K562 (cell line): Measurements from ENCODE around the gene LRP1. TPM values are rescaled to one million over a fixed set of nuclear protein-coding genes. Genes with fewer than 3 reads are reported as not detected.

ENCODE experiments used
- CBX8 ChIP-seq: fragments of 200-600 bp; sonication (generic); IDR thresholded peaks from 2 replicates; pipeline ENCODE4 v1.6.1; 2012; ENCODE audit warnings: borderline replicate concordance, mixed run types, low read depth, mild to moderate bottlenecking, moderate library complexity, mixed read lengths, low read length, control low read depth, inconsistent platforms; ENCODE audit not compliant: poor library complexity, severe bottlenecking; ENCODE audit errors: extremely low read depth
- E2F4 ChIP-seq: sonication (generic); formaldehyde crosslinking; IDR thresholded peaks from 2 replicates; pipeline ENCODE4 v1.8.0; 2022; ENCODE audit warnings: mild to moderate bottlenecking, low read depth, missing genetic modification reagents
- EP400 ChIP-seq: fragments of 450-650 bp; IDR thresholded peaks from 2 replicates; pipeline ENCODE4 v1.6.1; 2017; ENCODE audit warnings: antibody characterized with exemption, mild to moderate bottlenecking, moderate library complexity
- ERF ChIP-seq: fragments of 450-650 bp; formaldehyde crosslinking; IDR thresholded peaks from 2 replicates; pipeline ENCODE4 v1.4.0; 2020; ENCODE audit warnings: mild to moderate bottlenecking, mixed read lengths
- FOS ChIP-seq: IDR thresholded peaks from 3 replicates; pipeline ENCODE4 v1.6.1; 2011; ENCODE audit not compliant: insufficient read length; ENCODE audit errors: extremely low read depth
- HDAC2 ChIP-seq: fragments of 450-650 bp; IDR thresholded peaks from 2 replicates; pipeline ENCODE4 v1.6.1; 2016; ENCODE audit warnings: mild to moderate bottlenecking
- MAFF ChIP-seq: IDR thresholded peaks from 2 replicates; pipeline ENCODE4 v1.6.1; 2012; ENCODE audit warnings: low read length, improper control_type of control experiment
- MAFG ChIP-seq: fragments of 450-650 bp; conservative IDR thresholded peaks from 2 replicates; pipeline ENCODE4 v1.6.1; 2016; ENCODE audit warnings: missing genetic modification characterization, missing compliant biosample characterization
- NCOA1 ChIP-seq: fragments of 450-650 bp; IDR thresholded peaks from 2 replicates; pipeline ENCODE4 v1.6.1; 2016; ENCODE audit warnings: low read depth
- PHTF2 ChIP-seq: fragments of 250-450 bp; sonication (Bioruptor Pico); IDR thresholded peaks from 2 replicates; pipeline ENCODE4 v1.5.0; 2021; ENCODE audit warnings: mild to moderate bottlenecking
- RBM39 ChIP-seq: fragments of 200-400 bp; formaldehyde crosslinking; optimal IDR thresholded peaks from 2 replicates; pipeline ENCODE3; 2018; ENCODE audit warnings: low read depth, low read length
- SAFB ChIP-seq: fragments of 200-400 bp; formaldehyde crosslinking; IDR thresholded peaks from 2 replicates; pipeline ENCODE4 v1.6.1; 2017; ENCODE audit warnings: low read depth, low read length, borderline replicate concordance
- WHSC1 ChIP-seq: IDR thresholded peaks from one replicate; pipeline ENCODE4 v1.6.1; 2012; ENCODE audit warnings: low read length, control low read depth, inconsistent platforms
- YY1 ChIP-seq, 3 experiments: IDR thresholded peaks; 2 replicates each; pipeline ENCODE4 v1.6.1; 2011; ENCODE audit warnings: low read length in 2 of 3, mild to moderate bottlenecking in 2 of 3, moderate library complexity in 2 of 3, borderline replicate concordance in 1 of 3, control low read depth in 1 of 3, low read depth in 1 of 3; ENCODE audit not compliant: insufficient read depth in 3 of 3, insufficient replicate concordance in 2 of 3, control insufficient read depth in 1 of 3, insufficient read length in 1 of 3; ENCODE audit errors: extremely low read depth in 1 of 3
- ZNF76 ChIP-seq: fragments of 250-450 bp; sonication (Bioruptor Pico); IDR thresholded peaks from 2 replicates; pipeline ENCODE4 v1.4.0; 2020; ENCODE audit warnings: mild to moderate bottlenecking, moderate library complexity, borderline replicate concordance
- polyA plus RNA-seq, 8 experiments: library from polyadenylated mRNA; depleted of rRNA in 4 of 8; stranded (reverse) in 5 of 8; unstranded in 3 of 8; fragments of >200 nt; fragmentation: Nextera tagmentation in 2 of 8; fragmentation: Illumina TruSeq in 1 of 8; extraction: Ambion mirVana in 2 of 8; extraction: Trizol in 1 of 8; gene quantifications; 2 replicates each; pipeline versions ENCODE4 v1.2.1 to v1.2.3, GENCODE V29; 2011 to 2014; ENCODE audit warnings: inconsistent platforms in 1 of 8, missing spikeins in 1 of 8
- total RNA-seq, 7 experiments: library from RNA; depleted of rRNA in 6 of 7; stranded (reverse); fragments of >200 nt in 6 of 7; fragmentation: Illumina TruSeq in 2 of 7; extraction: Trizol in 2 of 7; gene quantifications; 2 replicates each; pipeline versions ENCODE4 v1.2.1 to v1.2.3, GENCODE V29; 2011 to 2021; ENCODE audit warnings: low replicate concordance in 1 of 7
- TF ChIP-seq, protein P1 (sequence below): fragments of 450-650 bp; formaldehyde crosslinking; IDR thresholded peaks from 2 replicates; pipeline ENCODE4 v1.4.0; 2020; ENCODE audit warnings: mild to moderate bottlenecking, moderate library complexity
- TF ChIP-seq, protein P2 (sequence below), 2 experiments: fragments of 450-650 bp; IDR thresholded peaks; 2 replicates each; pipeline ENCODE4 v1.6.1; 2016
- TF ChIP-seq, protein P3 (sequence below): fragments of 250-450 bp; sonication (Bioruptor Pico); IDR thresholded peaks from 2 replicates; pipeline ENCODE4 v1.5.0; 2021; ENCODE audit warnings: mild to moderate bottlenecking, moderate library complexity

Gene LRP1
- total and polyA plus RNA-seq, 9 of the 15 experiments (the other 6 are each of a cell fraction or from before 2014, with no cell fraction given) = 0.04 to 0.64 (median 0.19) TPM; not detected in 2

DNA sequence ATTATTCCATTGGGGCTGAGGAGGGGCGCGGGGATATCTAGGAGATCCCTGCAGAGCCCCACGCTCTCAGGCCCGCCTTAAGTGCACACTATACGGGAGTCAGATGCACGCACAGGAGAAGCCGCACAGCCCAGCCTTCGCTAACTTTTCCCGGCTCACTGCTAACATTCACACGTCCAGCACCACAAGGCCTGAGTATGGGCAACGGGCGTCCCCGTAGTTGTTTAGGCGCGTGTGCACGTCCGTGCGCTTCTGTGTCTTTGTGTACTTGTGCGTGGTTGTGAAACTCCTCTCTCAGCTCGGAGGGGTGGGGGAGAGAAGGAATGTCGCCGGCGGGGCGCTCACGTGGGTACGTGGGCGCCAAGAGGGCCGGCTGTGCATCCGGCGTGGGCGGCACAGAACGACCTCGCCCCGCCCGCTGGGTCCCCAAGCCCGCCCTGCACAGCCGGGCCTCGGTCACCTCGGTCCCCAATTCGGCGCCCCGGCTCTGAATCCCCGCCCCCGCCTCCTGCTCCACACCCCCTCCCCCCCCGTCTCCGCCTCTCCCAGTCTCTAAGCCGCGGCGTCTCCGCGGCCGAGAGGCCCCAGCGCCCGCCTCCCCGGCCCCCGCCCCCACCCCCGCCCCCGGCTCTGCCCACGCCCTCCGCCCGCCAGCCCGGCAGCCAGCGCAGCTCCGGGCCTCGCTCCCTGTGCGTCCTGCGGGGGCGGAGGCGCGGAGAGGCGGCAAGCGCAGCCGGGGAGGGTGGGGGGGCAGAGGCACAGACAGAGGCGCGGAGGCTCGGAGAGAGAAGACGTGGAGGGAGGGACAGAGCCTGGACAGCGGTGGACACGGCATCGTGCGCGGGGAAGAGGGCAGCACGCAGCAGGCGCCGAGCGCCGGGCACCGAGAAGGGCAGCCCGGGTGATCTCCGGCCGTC, 39.7 kb upstream of the LRP1 start, which contains the start of gene NAB2 (continued):
- TF ChIP-seq RBM39 (no peak), MAFG (tag) (no peak), PHTF2 (CRISPR knock-in tag) (no peak), E2F4 (0 out of 2 replicates have a peak, but pooled peaks have one; percentile 50), SAFB (peak; percentile 61; the same call in 1 of the 2 replicates), ZNF76 (no peak), ERF (CRISPR knock-in tag) (peak; percentile 62; the same call in 1 of the 2 replicates), HDAC2 (peak; percentile 59; the same call in 1 of the 2 replicates), NCOA1 (0 out of 2 replicates have a peak, but pooled peaks have one; percentile 42), YY1 (IDR thresholded peaks at IDR 0.05; ENCODE audit: borderline replicate concordance in 1 of 3, control insufficient read depth in 1 of 3, extremely low read depth in 1 of 3, insufficient read depth in 3 of 3, insufficient read length in 1 of 3, insufficient replicate concordance in 2 of 3, low read depth in 1 of 3, low read length in 2 of 3) (peak in 1 of 3 experiments; percentile 58), CBX8 (no peak), EP400 (peak; percentile 69; the same call in 1 of the 2 replicates), MAFF (no peak), FOS (no peak), WHSC1 (no peak)
- TF ChIP-seq, protein P1, sequence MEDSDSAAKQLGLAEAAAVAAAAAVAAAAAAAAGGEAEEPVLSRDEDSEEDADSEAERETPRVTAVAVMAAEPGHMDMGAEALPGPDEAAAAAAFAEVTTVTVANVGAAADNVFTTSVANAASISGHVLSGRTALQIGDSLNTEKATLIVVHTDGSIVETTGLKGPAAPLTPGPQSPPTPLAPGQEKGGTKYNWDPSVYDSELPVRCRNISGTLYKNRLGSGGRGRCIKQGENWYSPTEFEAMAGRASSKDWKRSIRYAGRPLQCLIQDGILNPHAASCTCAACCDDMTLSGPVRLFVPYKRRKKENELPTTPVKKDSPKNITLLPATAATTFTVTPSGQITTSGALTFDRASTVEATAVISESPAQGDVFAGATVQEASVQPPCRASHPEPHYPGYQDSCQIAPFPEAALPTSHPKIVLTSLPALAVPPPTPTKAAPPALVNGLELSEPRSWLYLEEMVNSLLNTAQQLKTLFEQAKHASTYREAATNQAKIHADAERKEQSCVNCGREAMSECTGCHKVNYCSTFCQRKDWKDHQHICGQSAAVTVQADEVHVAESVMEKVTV = no peak
- TF ChIP-seq, protein P2, sequence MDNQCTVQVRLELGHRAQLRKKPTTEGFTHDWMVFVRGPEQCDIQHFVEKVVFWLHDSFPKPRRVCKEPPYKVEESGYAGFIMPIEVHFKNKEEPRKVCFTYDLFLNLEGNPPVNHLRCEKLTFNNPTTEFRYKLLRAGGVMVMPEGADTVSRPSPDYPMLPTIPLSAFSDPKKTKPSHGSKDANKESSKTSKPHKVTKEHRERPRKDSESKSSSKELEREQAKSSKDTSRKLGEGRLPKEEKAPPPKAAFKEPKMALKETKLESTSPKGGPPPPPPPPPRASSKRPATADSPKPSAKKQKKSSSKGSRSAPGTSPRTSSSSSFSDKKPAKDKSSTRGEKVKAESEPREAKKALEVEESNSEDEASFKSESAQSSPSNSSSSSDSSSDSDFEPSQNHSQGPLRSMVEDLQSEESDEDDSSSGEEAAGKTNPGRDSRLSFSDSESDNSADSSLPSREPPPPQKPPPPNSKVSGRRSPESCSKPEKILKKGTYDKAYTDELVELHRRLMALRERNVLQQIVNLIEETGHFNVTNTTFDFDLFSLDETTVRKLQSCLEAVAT (IDR thresholded peaks at IDR 0.05) = peak in 1 of 2 experiments; percentile 67; a peak in 1 of 4 replicates
- TF ChIP-seq, protein P3, sequence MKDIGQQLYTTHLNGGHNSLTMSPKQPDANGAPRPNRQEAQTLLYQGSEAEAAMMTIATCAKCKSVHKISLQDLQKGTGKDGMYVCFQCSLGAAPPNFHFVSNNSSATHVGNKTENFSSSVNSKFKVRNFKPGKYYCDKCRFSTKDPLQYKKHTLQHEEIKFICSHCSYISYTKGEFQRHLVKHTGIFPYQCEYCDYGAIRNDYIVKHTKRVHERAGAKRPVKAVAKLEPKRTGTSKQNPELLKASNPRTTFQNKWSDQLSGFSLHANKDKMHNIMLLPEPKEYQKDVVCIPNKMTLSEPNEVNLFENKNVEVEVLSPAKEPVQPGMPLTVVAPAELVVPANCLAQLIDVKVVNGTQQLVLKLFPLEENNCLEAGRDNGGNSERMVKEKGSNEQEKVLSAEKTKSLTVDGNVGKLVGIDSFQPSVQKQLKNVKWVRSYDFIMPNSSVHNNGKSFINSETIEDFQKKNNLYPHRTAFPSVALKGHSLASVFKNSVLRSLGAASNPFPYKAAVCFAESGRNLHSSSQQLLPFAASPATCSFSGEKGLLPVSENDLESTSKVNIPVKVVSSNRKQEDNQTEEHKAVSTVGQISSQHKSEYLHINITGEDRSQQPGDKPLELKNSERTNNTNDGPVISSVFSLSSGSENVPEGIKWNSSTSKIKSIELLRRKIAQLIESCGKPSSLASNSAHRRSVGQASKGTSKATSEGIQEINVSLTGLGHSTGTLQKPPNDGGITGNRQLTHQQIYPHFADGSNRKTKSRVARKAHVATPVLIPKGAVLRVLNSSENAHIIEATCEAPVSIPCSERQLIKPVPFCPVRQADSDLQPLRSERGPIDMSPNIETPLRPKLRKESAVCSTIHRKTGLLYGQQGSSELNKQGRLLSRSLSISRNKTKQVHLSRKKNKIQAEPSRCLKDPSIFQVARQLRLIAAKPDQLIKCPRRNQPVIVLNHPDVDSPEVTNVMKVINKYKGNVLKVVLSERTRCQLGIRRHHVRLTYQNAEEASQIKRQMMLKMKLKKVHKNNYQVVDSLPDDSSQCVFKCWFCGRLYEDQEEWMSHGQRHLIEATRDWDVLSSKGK (CRISPR knock-in tag) = no peak
